OCI-LY7 (cell line): ENCODE measurements around the gene HSPD1. TPM values are rescaled to one million over a fixed set of nuclear protein-coding genes. Genes with fewer than 3 reads are reported as not detected.

Experiments
- BruUV-seq: library from RNA; stranded (reverse); fragments of 400-500 nt; replicated peaks from 2 replicates; lab custom pipeline; 2021; lab: Mats Ljungman, UMichigan
- CTCF ChIA-PET: fragments of 300-600 bp; sonication (Branson Sonifier 250); formaldehyde crosslinking; loops from one replicate; lab custom pipeline; 2022; ENCODE audit warnings: antibody characterized with exemption; ENCODE audit not compliant: unreplicated experiment; lab: Charles Lee
- POLR2A ChIA-PET: fragments of 300-600 bp; sonication (Branson Sonifier 250); formaldehyde crosslinking; loops from one replicate; lab custom pipeline; 2022; ENCODE audit warnings: antibody characterized with exemption; lab: Charles Lee
- DNase-seq: peaks from one replicate; pipeline ENCODE4 v3.0.0-alpha.2; 2015; ENCODE audit warnings: low spot score
- H2AFZ ChIP-seq: fragments of 200-600 bp; sonication (generic), shearing (Covaris generic); 2 replicates; pipeline ENCODE4 v1.6.1; 2014; ENCODE audit warnings: mild to moderate bottlenecking, antibody characterized with exemption, low read length, moderate library complexity
- H3K27ac ChIP-seq: fragments of 200-600 bp; sonication (generic); 2 replicates; pipeline ENCODE4 v1.5.1; 2014; ENCODE audit warnings: mixed run types, low read depth, mild to moderate bottlenecking, moderate library complexity, low read length, inconsistent platforms; ENCODE audit not compliant: poor library complexity, severe bottlenecking
- H3K36me3 ChIP-seq: fragments of 200-600 bp; sonication (generic); 2 replicates; pipeline ENCODE4 v1.6.1; 2014; ENCODE audit warnings: mild to moderate bottlenecking, antibody characterized with exemption, low read length, moderate library complexity, mixed read lengths; ENCODE audit not compliant: insufficient read depth
- H3K4me1 ChIP-seq: fragments of 200-600 bp; sonication (generic); 2 replicates; pipeline ENCODE4 v1.5.1; 2014; ENCODE audit warnings: mild to moderate bottlenecking, low read length; ENCODE audit not compliant: insufficient read depth, poor library complexity, severe bottlenecking
- H3K4me2 ChIP-seq: fragments of 200-600 bp; sonication (generic); 2 replicates; pipeline ENCODE4 v1.6.1; 2014; ENCODE audit warnings: mild to moderate bottlenecking, low read length
- H3K4me3 ChIP-seq: fragments of 200-600 bp; sonication (generic); 2 replicates; pipeline ENCODE4 v1.5.1; 2014; ENCODE audit warnings: mild to moderate bottlenecking, low read depth, low read length; ENCODE audit not compliant: poor library complexity, severe bottlenecking
- H3K79me2 ChIP-seq: fragments of 200-600 bp; sonication (generic); 2 replicates; pipeline ENCODE4 v1.6.1; 2016; ENCODE audit warnings: low read depth, mild to moderate bottlenecking, low read length, moderate library complexity, mixed read lengths; ENCODE audit not compliant: insufficient read depth
- H3K9me2 ChIP-seq: fragments of 200-600 bp; sonication (generic); 2 replicates; pipeline ENCODE4 v1.6.1; 2016; ENCODE audit warnings: mild to moderate bottlenecking, low read length, mixed read lengths; ENCODE audit not compliant: insufficient read depth
- H3K9me3 ChIP-seq: fragments of 200-600 bp; sonication (generic); 2 replicates; pipeline ENCODE4 v1.6.1; 2014; ENCODE audit warnings: mild to moderate bottlenecking, mixed run types, low read length, mixed read lengths
- H4K20me1 ChIP-seq: fragments of 200-600 bp; sonication (generic); 2 replicates; pipeline ENCODE4 v1.6.1; 2014; ENCODE audit warnings: mild to moderate bottlenecking, antibody characterized with exemption, low read length, moderate library complexity, mixed read lengths; ENCODE audit not compliant: insufficient read depth
- EZH2phosphoT487 ChIP-seq: fragments of 200-600 bp; sonication (generic); IDR thresholded peaks from 2 replicates; pipeline ENCODE4 v1.6.1; 2018; ENCODE audit warnings: low read depth, borderline replicate concordance, mild to moderate bottlenecking, mixed run types, antibody characterized with exemption, low read length, moderate library complexity, mixed read lengths
- intact Hi-C: fragments of 100-400 bp; cut with micrococcal nuclease; formaldehyde crosslinking; loops from one replicate; pipeline ENCODE4 v1.10.0; 2022; ENCODE audit not compliant: unreplicated experiment
- total RNA-seq, 2 experiments: library from RNA; depleted of rRNA in 1 of 2; stranded (reverse); fragments of >200 nt in 1 of 2; shearing (Covaris generic) in 1 of 2; gene quantifications; 2 replicates each; pipeline ENCODE4 v1.2.3, GENCODE V29; 2014 to 2022
- TF ChIP-seq, protein P1 (sequence below): fragments of 200-600 bp; sonication (generic); conservative IDR thresholded peaks from 2 replicates; pipeline ENCODE4 v1.5.1; 2014; ENCODE audit warnings: mild to moderate bottlenecking, antibody characterized with exemption, low read length, moderate library complexity, mixed read lengths

The HSPD1 gene
- total RNA-seq, 2 experiments from 2014 or later: 370 to 702 TPM

DNA sequence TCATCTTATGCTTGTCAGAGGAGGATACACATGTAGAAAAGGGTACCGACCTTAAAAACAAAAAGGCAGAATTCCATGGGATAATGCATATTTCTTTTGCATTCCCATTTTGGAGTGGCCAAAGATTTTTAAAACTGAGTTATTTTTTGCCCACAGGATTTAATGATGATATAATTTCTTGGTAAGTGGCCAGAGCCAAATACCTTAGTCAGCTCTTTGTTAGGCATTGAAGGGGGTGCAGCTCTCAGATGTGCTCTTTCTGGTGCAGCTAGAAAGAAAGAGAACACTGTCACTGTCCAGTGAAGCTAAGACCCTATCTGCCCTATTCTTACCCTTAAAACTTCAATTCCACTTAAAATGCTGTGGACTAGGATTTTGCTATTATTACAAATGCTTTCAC, 35.5 kb downstream of the HSPD1 start:
- Histone ChIP-seq H3K4me2 (no peak overlapping the region), H3K9me2 (no peaks in the 10 kb centered on the region), H3K79me2 (no peaks in the 10 kb centered on the region; the same call in 1 of the 2 replicates), H3K9me3 (no peaks in the 10 kb centered on the region), H2AFZ (no peak overlapping the region), H3K4me3 (no peak overlapping the region), H3K4me1 (no peaks in the 10 kb centered on the region), H4K20me1 (no peaks in the 10 kb centered on the region), H3K36me3 (peaks cover 79% of the 10 kb centered on the region), H3K27ac (no peak overlapping the region)
- CTCF ChIA-PET: no interaction called here
- no peak for DNase-seq
- POLR2A ChIA-PET: interaction anchor here (0.6 to 1.1 kb wide), 5 partner anchors 22 to 266 kb away, joined by 3 to 4 read pairs (median 3); no protein-coding TSS in a partner anchor
- intact Hi-C loops: no loop called here
- no TSS peak for BruUV-seq
- TF ChIP-seq EZH2phosphoT487: no peak
- TF ChIP-seq, protein P1, sequence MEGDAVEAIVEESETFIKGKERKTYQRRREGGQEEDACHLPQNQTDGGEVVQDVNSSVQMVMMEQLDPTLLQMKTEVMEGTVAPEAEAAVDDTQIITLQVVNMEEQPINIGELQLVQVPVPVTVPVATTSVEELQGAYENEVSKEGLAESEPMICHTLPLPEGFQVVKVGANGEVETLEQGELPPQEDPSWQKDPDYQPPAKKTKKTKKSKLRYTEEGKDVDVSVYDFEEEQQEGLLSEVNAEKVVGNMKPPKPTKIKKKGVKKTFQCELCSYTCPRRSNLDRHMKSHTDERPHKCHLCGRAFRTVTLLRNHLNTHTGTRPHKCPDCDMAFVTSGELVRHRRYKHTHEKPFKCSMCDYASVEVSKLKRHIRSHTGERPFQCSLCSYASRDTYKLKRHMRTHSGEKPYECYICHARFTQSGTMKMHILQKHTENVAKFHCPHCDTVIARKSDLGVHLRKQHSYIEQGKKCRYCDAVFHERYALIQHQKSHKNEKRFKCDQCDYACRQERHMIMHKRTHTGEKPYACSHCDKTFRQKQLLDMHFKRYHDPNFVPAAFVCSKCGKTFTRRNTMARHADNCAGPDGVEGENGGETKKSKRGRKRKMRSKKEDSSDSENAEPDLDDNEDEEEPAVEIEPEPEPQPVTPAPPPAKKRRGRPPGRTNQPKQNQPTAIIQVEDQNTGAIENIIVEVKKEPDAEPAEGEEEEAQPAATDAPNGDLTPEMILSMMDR: no peak

DNA sequence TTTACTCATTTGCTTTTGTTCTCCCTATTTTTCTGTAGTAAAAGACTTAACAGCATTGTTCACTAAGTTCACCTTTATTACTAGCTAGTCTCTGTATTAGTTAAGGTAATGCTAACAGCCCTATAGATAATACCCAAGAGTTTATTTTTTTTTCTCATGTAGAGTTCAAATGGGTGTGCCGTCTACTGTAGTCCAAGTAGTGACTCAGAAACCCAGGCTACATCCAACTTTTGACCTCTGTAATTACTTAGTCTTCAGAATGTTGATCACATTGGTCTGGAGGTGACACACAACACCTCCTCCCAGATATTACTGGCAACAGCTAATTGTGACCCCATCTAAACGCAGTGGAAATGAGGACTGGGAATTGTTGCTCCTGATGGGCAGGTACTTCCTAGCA, 38.6 kb downstream of the HSPD1 start:
- intact Hi-C loops: no loop called here
- BruUV-seq: no TSS peak
- TF ChIP-seq, protein P1: no peak
- no peak for TF ChIP-seq EZH2phosphoT487
- Histone ChIP-seq H3K36me3 (peaks cover 54% of the 10 kb centered on the region), H2AFZ (no peak overlapping the region), H3K9me2 (no peaks in the 10 kb centered on the region), H3K9me3 (no peaks in the 10 kb centered on the region), H3K79me2 (peaks cover 23% of the 10 kb centered on the region; the same call in 1 of the 2 replicates), H3K4me1 (no peaks in the 10 kb centered on the region), H4K20me1 (no peaks in the 10 kb centered on the region), H3K4me3 (no peak overlapping the region), H3K4me2 (no peak overlapping the region), H3K27ac (no peak overlapping the region)
- ChIA-PET POLR2A (interaction anchor here (0.6 kb wide), 1 partner anchor 36 kb away, joined by 3 read pairs; no protein-coding TSS in a partner anchor), CTCF (no interaction called here)
- DNase-seq: no peak

DNA sequence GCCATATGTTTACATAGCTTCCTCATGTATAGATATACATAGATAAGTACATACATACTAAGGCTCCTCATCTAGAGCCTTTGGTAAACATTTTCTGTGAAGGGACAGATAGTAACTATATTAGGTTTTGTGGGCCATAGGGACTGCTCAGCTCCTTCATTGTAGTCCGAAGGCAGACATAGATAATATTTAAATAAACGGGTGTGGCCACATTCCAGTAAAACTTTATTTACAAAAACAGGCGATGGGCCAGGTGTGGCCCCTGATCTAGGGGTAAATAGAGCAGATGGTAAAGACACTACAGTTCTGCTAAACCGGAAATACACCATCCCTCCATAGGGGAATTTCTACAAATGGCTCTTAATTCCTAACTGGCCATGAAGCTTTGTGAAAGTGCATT, 39.0 kb downstream of the HSPD1 start:
- intact Hi-C loops: no loop called here
- TF ChIP-seq, protein P1: no peak
- no peak for TF ChIP-seq EZH2phosphoT487
- H3K27ac ChIP-seq: no peak overlapping the region
- H3K36me3 ChIP-seq: peaks cover 53% of the 10 kb centered on the region
- no peak for DNase-seq
- H3K9me3 ChIP-seq: no peaks in the 10 kb centered on the region
- no peaks in the 10 kb centered on the region for H3K4me1 ChIP-seq
- ChIA-PET CTCF (no interaction called here), POLR2A (interaction anchor here (0.6 to 1.5 kb wide), 3 partner anchors 9 to 36 kb away, joined by 3 to 9 read pairs (median 3); partner anchors contain the start of gene SF3B1)
- no peaks in the 10 kb centered on the region for H3K9me2 ChIP-seq
- no TSS peak for BruUV-seq
- H3K4me3 ChIP-seq: no peak overlapping the region
- peaks cover 27% of the 10 kb centered on the region for H3K79me2 ChIP-seq
- no peaks in the 10 kb centered on the region for H4K20me1 ChIP-seq
- no peak overlapping the region for H2AFZ ChIP-seq
- no peak overlapping the region for H3K4me2 ChIP-seq
